ENCODE data around the gene HCAR3.

DNA sequence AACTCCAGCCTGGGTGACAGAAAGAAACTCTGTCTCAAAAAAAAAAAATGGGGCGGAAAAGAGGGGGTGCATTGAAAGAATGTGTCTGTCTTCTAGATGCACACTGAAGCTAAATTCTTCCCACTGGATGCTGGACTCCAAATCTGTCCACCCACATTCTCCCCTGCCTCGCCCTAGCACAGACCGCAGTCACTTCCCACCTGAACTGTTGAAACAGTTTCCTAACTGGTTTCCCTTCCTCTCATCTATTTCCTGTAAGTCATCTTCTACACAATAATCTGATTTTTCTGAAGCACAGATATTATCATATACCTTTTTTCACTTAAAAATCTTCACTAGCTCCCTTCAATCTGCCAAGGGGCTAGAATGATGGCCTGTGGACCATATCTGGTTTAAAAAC lies 15.6 kb upstream of the HCAR3 start:
- no peak for TF ChIP-seq CTCF (IDR thresholded peaks at IDR 0.05)
- no peak for TF ChIP-seq ZFX (IDR thresholded peaks at IDR 0.05; ENCODE audit: borderline replicate concordance)
